Central memory CD4-positive, alpha-beta T cell (primary cell): Measurements from ENCODE around the gene KLB.
A peak's percentile ranks its signal among the peaks of the same experiment; 100 is the strongest.
"Not testable (repeated sequence)": the region's sequence is repeated elsewhere in the genome, so short reads cannot be mapped to it uniquely, and the experiment has no call there.

Source experiments
- DNase-seq: peaks from one replicate; pipeline ENCODE4 v3.0.0; 2022
- total RNA-seq, 3 experiments: gene quantifications; one replicate each; lab custom pipeline; 2026; lab: John Stamatoyannopoulos, UW

The KLB gene
- total RNA-seq, result 0 to 0.05 (median 0.04) reads per million in 3 experiments

GRCh38 chr4:39406763-39407583, at the start of gene KLB:
Gene KLB (plus strand): TSS chr4:39406930. CDS start chr4:39406950, 20 bp downstream.
- no peak for DNase-seq

GRCh38 chr4:39357002-39357401, 49.7 kb upstream of the KLB start:
- no peak for DNase-seq

- DNase-seq, result not testable (repeated sequence)
These were observed 46.1 kb upstream of the KLB start for GRCh38 chr4:39360611-39361010.

- DNase-seq, result no peak
These were observed 43.9 kb upstream of the KLB start for GRCh38 chr4:39362827-39363226.

GRCh38 chr4:39363773-39364393, 42.8 kb upstream of the KLB start:
- no peak for DNase-seq

- DNase-seq, result no peak
These were observed 41.4 kb upstream of the KLB start for GRCh38 chr4:39365360-39365759.

- peak; percentile 89 for DNase-seq
These were observed 40.6 kb upstream of the KLB start, which contains the start of gene RFC1 for GRCh38 chr4:39365830-39366771. Gene RFC1 (minus strand): TSS chr4:39366362. CDS start chr4:39366241, 121 bp downstream.

- DNase-seq, result no peak
These were observed 39.6 kb upstream of the KLB start for GRCh38 chr4:39367166-39367565.

GRCh38 chr4:39369301-39369700, 37.4 kb upstream of the KLB start:
- no peak for DNase-seq

GRCh38 chr4:39371209-39371608, 35.5 kb upstream of the KLB start:
- DNase-seq, result not testable (repeated sequence)

GRCh38 chr4:39375478-39375877, 31.3 kb upstream of the KLB start:
- no peak for DNase-seq

- no peak for DNase-seq
These were observed 23.0 kb upstream of the KLB start for GRCh38 chr4:39383690-39384089.

- no peak for DNase-seq
These were observed 22.2 kb upstream of the KLB start for GRCh38 chr4:39384563-39384962.

- DNase-seq, result no peak
These were observed 16.1 kb upstream of the KLB start for GRCh38 chr4:39390603-39391002.

GRCh38 chr4:39394706-39395105, 12.0 kb upstream of the KLB start:
- no peak for DNase-seq

GRCh38 chr4:39401640-39402039, 5.1 kb upstream of the KLB start:
- DNase-seq, result not testable (repeated sequence)

GRCh38 chr4:39407584-39407885, 805 bp downstream of the KLB start:
- DNase-seq, result no peak

- DNase-seq, result no peak
These were observed 3.7 kb downstream of the KLB start for GRCh38 chr4:39410415-39410814.

- DNase-seq, result not testable (repeated sequence)
These were observed 4.8 kb downstream of the KLB start for GRCh38 chr4:39411561-39411960.

GRCh38 chr4:39415678-39416283, 9.1 kb downstream of the KLB start:
- DNase-seq, result no peak

GRCh38 chr4:39422247-39422646, 15.5 kb downstream of the KLB start:
- no peak for DNase-seq

- DNase-seq, result not testable (repeated sequence)
These were observed 18.6 kb downstream of the KLB start for GRCh38 chr4:39425297-39425696.

GRCh38 chr4:39426728-39427127, 20.0 kb downstream of the KLB start:
- DNase-seq, result no peak
